MCF 10A (cell line): ENCODE results near the gene PRR14L. TPM values are rescaled to one million over a fixed set of nuclear protein-coding genes. Genes with fewer than 3 reads are reported as not detected.

Source experiments
- BruUV-seq: library from RNA; stranded (reverse); fragments of 400-500 nt; replicated peaks from 2 replicates; lab custom pipeline; 2021; lab: Mats Ljungman, UMichigan
- CTCF ChIA-PET: fragments of 300-600 bp; sonication (Branson Sonifier 250); formaldehyde crosslinking; extraction: SDS; loops from one replicate; lab custom pipeline; 2021; ENCODE audit warnings: antibody characterized with exemption, inconsistent platforms; lab: Yijun Ruan, JAX
- POLR2A ChIA-PET: fragments of 300-600, 350-650 bp; sonication (Branson Sonifier 250); formaldehyde crosslinking; extraction: SDS; loops from one replicate; lab custom pipeline; 2020; ENCODE audit warnings: antibody characterized with exemption, inconsistent platforms; lab: Yijun Ruan, JAX
- DNase-seq: peaks from one replicate; pipeline ENCODE4 v3.0.0-alpha.2; 2018; ENCODE audit not compliant: unreplicated experiment
- H3K27ac Mint-ChIP-seq: one replicate; pipeline ENCODE4 v1.8.0; 2022; ENCODE audit warnings: mild to moderate bottlenecking, low read depth, mixed read lengths; ENCODE audit not compliant: unreplicated experiment
- H3K27me3 Mint-ChIP-seq: one replicate; pipeline ENCODE4 v1.8.0; 2022; ENCODE audit warnings: mixed read lengths; ENCODE audit not compliant: insufficient read depth, unreplicated experiment
- H3K36me3 Mint-ChIP-seq: one replicate; pipeline ENCODE4 v1.8.0; 2022; ENCODE audit warnings: mild to moderate bottlenecking, moderate library complexity, mixed read lengths; ENCODE audit not compliant: insufficient read depth, unreplicated experiment
- H3K4me1 Mint-ChIP-seq: one replicate; pipeline ENCODE4 v1.8.0; 2022; ENCODE audit warnings: mixed read lengths; ENCODE audit not compliant: insufficient read depth, unreplicated experiment
- H3K4me3 Mint-ChIP-seq: one replicate; pipeline ENCODE4 v1.8.0; 2022; ENCODE audit warnings: mild to moderate bottlenecking, moderate library complexity, mixed read lengths; ENCODE audit not compliant: unreplicated experiment
- H3K9me3 Mint-ChIP-seq: one replicate; pipeline ENCODE4 v1.8.0; 2022; ENCODE audit warnings: mixed read lengths; ENCODE audit not compliant: unreplicated experiment
- intact Hi-C: fragments of 100-400 bp; cut with micrococcal nuclease; formaldehyde crosslinking; loops from 2 replicates; pipeline ENCODE4 v1.14.1; 2022
- total RNA-seq: library from RNA; stranded (reverse); gene quantifications from 2 replicates; pipeline ENCODE4 v1.2.3, GENCODE V29; 2022
- TF ChIP-seq, protein P1 (sequence below): fragments of 200-600 bp; IDR thresholded peaks from one replicate; pipeline ENCODE4 v1.8.0; 2022; ENCODE audit warnings: antibody characterized with exemption, mild to moderate bottlenecking; ENCODE audit not compliant: unreplicated experiment

The PRR14L gene
- total RNA-seq, 1 experiment from 2014 or later: 37.4 TPM

DNA sequence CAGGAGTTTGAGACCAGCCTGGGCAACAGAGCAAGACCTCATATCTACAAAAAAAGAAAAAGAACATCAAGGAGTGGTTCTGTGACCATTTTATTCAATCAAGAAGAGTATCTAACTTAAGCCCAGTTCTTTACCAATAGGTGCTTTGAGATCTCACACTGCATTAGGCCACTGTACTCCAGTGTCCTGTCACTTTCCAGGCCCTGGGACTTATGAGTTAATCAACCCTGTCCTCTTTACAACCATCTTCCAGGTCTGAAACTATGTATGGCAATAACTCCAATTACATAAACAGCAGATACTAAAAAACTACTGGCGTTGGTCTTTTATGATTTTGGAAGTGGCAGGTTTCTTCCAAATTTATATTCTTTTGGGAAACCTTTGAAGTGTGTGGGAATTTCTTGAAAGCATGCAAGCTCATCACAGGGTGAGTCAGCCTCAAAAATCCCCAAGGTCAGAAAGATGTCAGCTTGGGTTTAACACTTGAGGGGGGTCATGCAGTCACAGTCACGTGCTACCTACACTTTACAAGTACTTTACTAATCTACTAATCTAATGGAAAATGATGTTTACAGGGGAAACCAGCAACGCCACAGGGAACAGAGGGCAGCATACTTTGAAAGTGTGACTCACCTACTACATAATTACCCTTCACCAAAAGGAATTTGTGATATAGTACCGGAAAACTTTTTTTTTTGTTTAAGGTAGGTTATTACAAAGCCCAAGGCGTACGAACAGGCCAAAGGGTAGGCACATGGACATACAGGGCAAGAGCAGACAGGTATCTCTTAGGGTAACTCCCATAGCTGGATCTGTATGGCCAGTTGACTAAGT lies 103.5 kb downstream of the PRR14L start:
- POLR2A ChIA-PET: interaction anchor here (0.6 to 3.2 kb wide), 19 partner anchors 9 to 448 kb away, joined by 3 to 107 read pairs (median 5); partner anchors contain the start of genes PISD and PRR14L
- Mint-ChIP-seq H3K9me3 (no peaks in the 10 kb centered on the region), H3K36me3 (peaks cover 84% of the 10 kb centered on the region), H3K27me3 (no peaks in the 10 kb centered on the region), H3K27ac (peak overlapping the region; percentile 91), H3K4me1 (peaks cover 15% of the 10 kb centered on the region), H3K4me3 (peak overlapping the region; percentile 38)
- intact Hi-C loops: no loop called here
- BruUV-seq: TSS peak; percentile 26
- TF ChIP-seq, protein P1, sequence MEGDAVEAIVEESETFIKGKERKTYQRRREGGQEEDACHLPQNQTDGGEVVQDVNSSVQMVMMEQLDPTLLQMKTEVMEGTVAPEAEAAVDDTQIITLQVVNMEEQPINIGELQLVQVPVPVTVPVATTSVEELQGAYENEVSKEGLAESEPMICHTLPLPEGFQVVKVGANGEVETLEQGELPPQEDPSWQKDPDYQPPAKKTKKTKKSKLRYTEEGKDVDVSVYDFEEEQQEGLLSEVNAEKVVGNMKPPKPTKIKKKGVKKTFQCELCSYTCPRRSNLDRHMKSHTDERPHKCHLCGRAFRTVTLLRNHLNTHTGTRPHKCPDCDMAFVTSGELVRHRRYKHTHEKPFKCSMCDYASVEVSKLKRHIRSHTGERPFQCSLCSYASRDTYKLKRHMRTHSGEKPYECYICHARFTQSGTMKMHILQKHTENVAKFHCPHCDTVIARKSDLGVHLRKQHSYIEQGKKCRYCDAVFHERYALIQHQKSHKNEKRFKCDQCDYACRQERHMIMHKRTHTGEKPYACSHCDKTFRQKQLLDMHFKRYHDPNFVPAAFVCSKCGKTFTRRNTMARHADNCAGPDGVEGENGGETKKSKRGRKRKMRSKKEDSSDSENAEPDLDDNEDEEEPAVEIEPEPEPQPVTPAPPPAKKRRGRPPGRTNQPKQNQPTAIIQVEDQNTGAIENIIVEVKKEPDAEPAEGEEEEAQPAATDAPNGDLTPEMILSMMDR: no peak
- DNase-seq: peak; percentile 87
- CTCF ChIA-PET: interaction anchor here (0.7 to 1.1 kb wide), 2 partner anchors 12 to 135 kb away, joined by 3 read pairs; no protein-coding TSS in a partner anchor

DNA sequence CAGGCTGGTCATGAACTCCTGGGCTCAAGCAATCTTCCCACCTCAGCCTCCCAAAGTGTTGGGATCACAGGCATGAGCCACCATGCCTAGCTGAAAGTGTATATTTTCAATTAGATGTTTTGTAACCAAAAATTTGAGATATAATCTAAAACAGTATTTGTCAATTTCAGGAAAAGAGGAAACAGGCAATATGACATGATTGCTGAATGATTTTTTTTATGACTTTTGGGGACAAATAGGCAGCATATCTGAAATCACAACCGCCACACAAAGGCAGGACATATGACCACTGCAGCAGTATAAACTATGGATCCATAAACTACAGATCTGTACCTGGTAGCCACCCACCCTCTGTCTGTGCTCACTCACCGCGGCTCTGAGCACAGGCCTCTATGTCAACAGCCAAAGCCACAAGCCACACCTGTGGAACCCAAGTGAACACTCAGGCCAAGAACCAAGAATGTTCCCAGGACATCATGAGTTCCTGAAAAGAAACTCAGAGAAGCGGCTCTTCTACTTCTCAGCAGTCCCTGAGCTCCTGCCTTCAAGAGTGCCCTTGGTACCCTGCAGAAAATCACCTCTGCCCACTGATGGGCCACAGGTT lies 110.4 kb downstream of the PRR14L start:
- intact Hi-C loops: loop anchor here (10.0 kb wide), 1 partner anchor 295 kb away; the partner anchor contains the start of gene PATZ1
- peaks cover 49% of the 10 kb centered on the region for H3K36me3 Mint-ChIP-seq
- no TSS peak for BruUV-seq

DNA sequence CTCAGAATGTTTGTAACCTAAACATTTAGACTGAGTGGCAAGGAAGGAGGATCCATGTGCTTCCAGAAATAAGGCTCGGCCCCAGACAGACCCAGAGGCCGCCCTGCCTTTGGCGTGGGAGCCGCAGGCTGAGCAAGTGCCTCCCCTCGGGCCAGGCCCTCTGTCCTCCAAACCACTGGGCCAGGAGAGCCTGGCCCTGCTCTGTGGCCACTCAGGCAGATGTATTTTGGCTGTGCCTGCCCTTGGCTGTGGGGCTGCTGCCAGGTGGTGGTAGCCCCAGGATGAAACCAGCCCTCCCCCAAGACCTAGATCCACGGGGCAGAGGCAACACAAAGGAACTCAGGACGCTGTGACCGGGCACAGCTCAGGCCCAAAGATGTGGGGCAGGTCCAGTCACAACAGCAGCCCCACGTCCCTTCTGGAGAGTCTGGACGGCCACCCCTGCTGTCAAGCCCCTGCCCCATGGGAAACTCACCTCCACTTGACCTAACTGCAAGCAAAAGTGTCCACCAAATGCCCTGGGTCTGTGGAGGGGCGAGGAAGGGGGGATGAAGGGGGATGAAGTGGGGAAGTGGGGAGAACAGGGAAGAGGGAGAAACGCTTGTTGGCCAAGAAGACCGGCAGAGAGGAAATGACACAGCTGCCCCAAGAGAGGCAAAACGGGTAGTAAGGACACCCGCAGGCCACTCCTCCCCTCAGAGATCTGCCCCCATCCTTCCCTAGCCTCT lies 111.9 kb downstream of the PRR14L start:
- peak overlapping the region; percentile 51 for H3K27ac Mint-ChIP-seq
- BruUV-seq: no TSS peak
- H3K4me3 Mint-ChIP-seq: no peak overlapping the region
- H3K36me3 Mint-ChIP-seq: peaks cover 49% of the 10 kb centered on the region
- no peaks in the 10 kb centered on the region for H3K9me3 Mint-ChIP-seq
- TF ChIP-seq, protein P1: no peak
- no peak for DNase-seq
- no peaks in the 10 kb centered on the region for H3K27me3 Mint-ChIP-seq
- ChIA-PET POLR2A (interaction anchor here (2.0 to 2.3 kb wide), 2 partner anchors 9 to 24 kb away, joined by 12 to 13 read pairs; partner anchors contain the start of gene PISD), CTCF (interaction anchor here (0.5 to 5.2 kb wide), 4 partner anchors 8 to 77 kb away, joined by 3 to 28 read pairs (median 5); no protein-coding TSS in a partner anchor)
- H3K4me1 Mint-ChIP-seq: peaks cover 22% of the 10 kb centered on the region
- intact Hi-C loops: loop anchor here (10.0 kb wide), 1 partner anchor 293 kb away; the partner anchor contains the start of gene PATZ1

More for the DNA sequence above, 110.4 kb downstream of the PRR14L start:
- Mint-ChIP-seq H3K27me3 (no peaks in the 10 kb centered on the region), H3K4me1 (peaks cover 17% of the 10 kb centered on the region), H3K27ac (no peak overlapping the region), H3K4me3 (no peak overlapping the region), H3K9me3 (no peaks in the 10 kb centered on the region)
- TF ChIP-seq, protein P1: no peak
- POLR2A ChIA-PET: interaction anchor here (1.0 kb wide), 1 partner anchor 41 kb away, joined by 4 read pairs; no protein-coding TSS in a partner anchor
- CTCF ChIA-PET: interaction anchor here (0.8 to 0.9 kb wide), 2 partner anchors 9 to 256 kb away, joined by 3 to 4 read pairs; no protein-coding TSS in a partner anchor
- DNase-seq: no peak
